ENCODE data around the gene DIP2C. TPM values are rescaled to one million over a fixed set of nuclear protein-coding genes. Genes with fewer than 3 reads are reported as not detected.
"Not testable (repeated sequence)": the region's sequence is repeated elsewhere in the genome, so short reads cannot be mapped to it uniquely, and the experiment has no call there.

The DIP2C gene
- total RNA-seq, 2 donors from 2014 or later, result 9.6 to 11.9 TPM

DNA sequence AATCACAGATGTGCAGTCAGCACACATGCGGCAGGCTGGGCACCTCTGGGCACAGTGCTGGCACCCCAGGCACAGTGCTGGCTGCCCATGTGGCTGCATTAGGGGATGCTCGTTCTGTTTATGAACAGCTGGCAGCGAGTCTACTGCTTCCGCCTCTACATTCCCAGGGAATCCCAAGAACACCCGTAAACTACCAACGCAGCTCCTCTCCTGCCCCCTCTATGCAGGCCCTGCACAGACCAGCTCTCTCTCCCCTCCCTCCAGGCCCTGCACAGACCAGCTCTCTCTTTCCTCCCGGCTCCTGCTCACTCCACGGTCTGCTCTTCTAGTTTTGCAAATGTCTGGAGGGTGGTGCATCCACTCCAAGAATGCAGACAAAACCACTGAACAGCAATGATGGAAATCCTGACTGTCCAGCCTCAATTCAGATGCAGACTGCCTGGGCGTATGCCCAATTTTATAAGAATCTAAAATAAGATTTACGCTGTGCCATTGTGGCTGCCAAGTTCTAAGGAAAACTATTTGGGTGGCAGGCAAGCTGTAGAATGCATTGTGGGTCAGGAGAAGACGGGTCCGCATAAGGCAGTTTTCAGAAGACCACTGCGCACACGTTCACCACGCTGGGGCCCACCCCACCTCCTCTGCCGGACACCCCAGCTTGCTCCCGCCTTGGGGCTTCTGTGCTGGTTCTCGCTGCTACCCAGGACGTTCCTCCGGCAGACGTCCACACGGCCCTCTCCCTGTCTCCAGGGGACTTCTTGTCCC is 319.6 kb downstream of the DIP2C start:
- no peaks in the 10 kb centered on the region for H3K4me1 ChIP-seq
- peaks cover 0 to 12% of the 10 kb centered on the region in 2 donors for H3K36me3 ChIP-seq (replicated peaks in 1 of 2; ENCODE audit: insufficient read depth in 1 of 2, low read depth in 2 of 2)
- WGBS, 2 donors, result 91 to 93% methylated on average over 21 to 22 of the region's 22 CpGs

DNA sequence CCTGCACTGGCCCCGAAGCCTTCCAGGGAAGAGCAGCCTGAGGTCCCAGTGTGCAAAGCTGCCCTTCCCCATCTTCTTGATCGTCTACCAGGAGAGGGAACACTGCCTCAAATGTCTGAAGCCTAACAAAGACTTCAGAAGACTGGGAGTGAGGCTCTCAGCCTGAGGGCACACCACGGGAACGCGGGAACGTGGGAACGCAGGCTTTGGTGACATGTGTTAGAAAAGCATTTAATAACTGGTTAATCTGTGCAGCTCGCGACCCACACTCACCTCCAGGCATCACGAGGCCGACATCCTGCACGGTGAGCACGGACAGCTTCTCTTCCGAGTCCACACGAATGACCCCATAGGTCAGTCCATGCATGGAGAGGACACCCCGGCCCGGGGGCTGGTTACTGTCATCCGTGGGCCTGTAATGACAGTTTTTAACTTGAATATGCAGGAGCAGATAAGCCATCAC is 320.2 kb downstream of the DIP2C start:
- no peak for ATAC-seq
- DNase-seq, result no peak
- H3K9me3 ChIP-seq, result no peaks in the 10 kb centered on the region
- peaks cover 0 to 12% of the 10 kb centered on the region in 2 donors for H3K36me3 ChIP-seq (replicated peaks in 1 of 2; ENCODE audit: insufficient read depth in 1 of 2, low read depth in 2 of 2)
- no peaks in the 10 kb centered on the region for H3K4me1 ChIP-seq
- no peaks in the 10 kb centered on the region for H3K27me3 ChIP-seq
- WGBS, 2 donors, result 81 to 86% methylated on average over 1 to 18 of the region's 18 CpGs
- TF ChIP-seq, protein P1, sequence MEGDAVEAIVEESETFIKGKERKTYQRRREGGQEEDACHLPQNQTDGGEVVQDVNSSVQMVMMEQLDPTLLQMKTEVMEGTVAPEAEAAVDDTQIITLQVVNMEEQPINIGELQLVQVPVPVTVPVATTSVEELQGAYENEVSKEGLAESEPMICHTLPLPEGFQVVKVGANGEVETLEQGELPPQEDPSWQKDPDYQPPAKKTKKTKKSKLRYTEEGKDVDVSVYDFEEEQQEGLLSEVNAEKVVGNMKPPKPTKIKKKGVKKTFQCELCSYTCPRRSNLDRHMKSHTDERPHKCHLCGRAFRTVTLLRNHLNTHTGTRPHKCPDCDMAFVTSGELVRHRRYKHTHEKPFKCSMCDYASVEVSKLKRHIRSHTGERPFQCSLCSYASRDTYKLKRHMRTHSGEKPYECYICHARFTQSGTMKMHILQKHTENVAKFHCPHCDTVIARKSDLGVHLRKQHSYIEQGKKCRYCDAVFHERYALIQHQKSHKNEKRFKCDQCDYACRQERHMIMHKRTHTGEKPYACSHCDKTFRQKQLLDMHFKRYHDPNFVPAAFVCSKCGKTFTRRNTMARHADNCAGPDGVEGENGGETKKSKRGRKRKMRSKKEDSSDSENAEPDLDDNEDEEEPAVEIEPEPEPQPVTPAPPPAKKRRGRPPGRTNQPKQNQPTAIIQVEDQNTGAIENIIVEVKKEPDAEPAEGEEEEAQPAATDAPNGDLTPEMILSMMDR (IDR thresholded peaks at IDR 0.05), result no peak
- no peak for TF ChIP-seq POLR2A (IDR thresholded peaks at IDR 0.05)
- intact Hi-C loops (cut with DNase I), result no loop called here
- H3K27ac ChIP-seq, result no peak overlapping the region
- H3K4me3 ChIP-seq, result no peak overlapping the region

More for the DNA sequence above, 319.6 kb downstream of the DIP2C start:
- H3K27ac ChIP-seq, result no peak overlapping the region
- no peak overlapping the region for H3K4me3 ChIP-seq
- H3K27me3 ChIP-seq, result no peaks in the 10 kb centered on the region
- no peak for ATAC-seq
- TF ChIP-seq, protein P1 (IDR thresholded peaks at IDR 0.05), result no peak
- intact Hi-C loops (cut with DNase I), result no loop called here
- no peak for DNase-seq
- H3K9me3 ChIP-seq, result no peaks in the 10 kb centered on the region

DNA sequence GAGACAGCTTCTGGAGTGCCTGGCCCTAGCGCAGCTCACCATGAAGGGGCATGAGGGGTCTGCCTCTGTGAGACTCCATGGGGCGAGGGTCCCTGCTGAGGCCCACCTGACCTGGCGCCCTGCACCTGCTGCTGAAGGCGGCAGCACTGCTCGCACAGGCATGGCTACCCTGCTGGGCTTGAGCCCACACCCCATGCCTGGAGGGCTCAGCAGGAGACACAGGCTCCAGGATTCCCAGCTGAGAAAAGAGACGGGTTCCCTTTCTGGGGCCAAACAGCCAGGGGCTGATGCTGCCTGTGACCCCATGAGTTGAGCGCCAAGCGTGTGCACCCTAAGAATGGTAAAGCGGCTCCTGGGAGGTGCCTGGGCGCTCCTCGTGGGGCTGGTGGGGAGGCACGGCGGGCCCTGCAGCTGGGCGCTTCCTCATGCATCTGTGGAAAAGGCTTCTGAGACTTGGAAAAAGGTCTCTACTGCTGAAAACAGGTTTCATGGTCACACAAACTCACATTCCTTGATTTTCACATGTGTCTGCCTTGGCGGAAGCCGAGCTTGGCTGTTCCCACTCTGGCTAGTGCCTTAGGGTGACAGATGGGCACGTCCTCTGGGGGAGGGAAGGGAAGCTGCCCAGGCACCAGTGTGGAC is 320.8 kb downstream of the DIP2C start:
- intact Hi-C loops (cut with DNase I), result no loop called here
- ATAC-seq, result no peak
- Histone ChIP-seq H3K27ac (no peak overlapping the region), H3K27me3 (no peaks in the 10 kb centered on the region), H3K4me1 (no peaks in the 10 kb centered on the region), H3K36me3 (replicated peaks in 1 of 2; ENCODE audit: insufficient read depth in 1 of 2, low read depth in 2 of 2) (peaks cover 0 to 13% of the 10 kb centered on the region in 2 donors), H3K4me3 (no peak overlapping the region), H3K9me3 (no peaks in the 10 kb centered on the region)
- DNase-seq, result no peak
- 88 to 89% methylated on average over 7 to 17 of the region's 17 CpGs for WGBS, 2 donors
- no peak for TF ChIP-seq POLR2A (IDR thresholded peaks at IDR 0.05)
- TF ChIP-seq, protein P1 (IDR thresholded peaks at IDR 0.05), result no peak

DNA sequence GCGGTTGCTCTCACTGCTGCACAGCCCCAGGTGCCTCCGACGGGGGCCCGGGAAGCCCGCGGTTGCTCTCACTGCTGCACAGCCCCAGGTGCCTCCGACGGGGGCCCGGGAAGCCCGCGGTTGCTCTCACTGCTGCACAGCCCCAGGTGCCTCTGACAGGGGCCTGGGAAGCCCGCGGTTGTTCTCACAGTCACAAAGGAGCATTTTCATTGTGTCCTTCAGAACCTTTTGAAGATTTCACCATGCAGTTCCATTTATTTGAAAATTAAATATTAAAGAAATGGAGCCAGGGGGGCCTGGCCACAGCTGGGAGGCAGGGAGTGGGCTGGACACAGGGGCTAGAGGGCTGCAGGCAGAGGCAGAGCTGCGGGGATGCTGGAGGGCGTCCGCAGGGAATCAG is 321.4 kb downstream of the DIP2C start:
- H3K9me3 ChIP-seq; ATAC-seq; H3K4me1 ChIP-seq; H3K27me3 ChIP-seq; H3K27ac ChIP-seq; DNase-seq; intact Hi-C loops (cut with DNase I); H3K4me3 ChIP-seq: not testable (repeated sequence)
- WGBS, 2 donors, result 76 to 86% methylated on average over 7 to 8 of the region's 16 CpGs
- H3K36me3 ChIP-seq (replicated peaks in 1 of 2; ENCODE audit: insufficient read depth in 1 of 2, low read depth in 2 of 2), result peaks cover 0 to 15% of the 10 kb centered on the region in 2 donors

DNA sequence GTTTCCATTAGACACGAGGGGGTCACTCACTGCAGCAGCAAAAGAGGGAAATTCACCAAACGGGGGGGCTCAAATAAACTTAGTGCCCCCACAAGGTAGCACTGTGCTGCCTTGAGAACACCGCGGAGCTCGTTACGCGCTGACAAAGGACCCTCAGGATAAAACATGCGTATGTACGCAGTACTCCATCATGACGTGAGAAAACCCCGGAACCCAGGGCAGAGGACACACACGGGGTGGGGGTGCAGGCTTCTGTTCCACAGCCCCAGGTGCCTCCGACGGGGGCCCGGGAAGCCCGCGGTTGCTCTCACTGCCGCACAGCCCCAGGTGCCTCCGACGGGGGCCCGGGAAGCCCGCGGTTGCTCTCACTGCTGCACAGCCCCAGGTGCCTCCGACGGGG is 321.8 kb downstream of the DIP2C start:
- Histone ChIP-seq H3K36me3 (replicated peaks in 1 of 2; ENCODE audit: insufficient read depth in 1 of 2, low read depth in 2 of 2) (peaks cover 0 to 15% of the 10 kb centered on the region in 2 donors), H3K4me3 (no peak overlapping the region), H3K27me3 (no peaks in the 10 kb centered on the region), H3K27ac (no peak overlapping the region), H3K9me3 (no peaks in the 10 kb centered on the region), H3K4me1 (no peaks in the 10 kb centered on the region)
- no peak for DNase-seq
- TF ChIP-seq, protein P1 (IDR thresholded peaks at IDR 0.05), result no peak
- no peak for TF ChIP-seq POLR2A (IDR thresholded peaks at IDR 0.05)
- no peak for ATAC-seq
- 83 to 89% methylated on average over 19 to 21 of the region's 25 CpGs for WGBS, 2 donors
- intact Hi-C loops (cut with DNase I), result no loop called here
